HL-60/S4 (cell line): ENCODE results near the gene GRIN2C.

Source experiments
- in situ Hi-C: fragments of 300-500 bp; cut with MboI; formaldehyde crosslinking; loops from 2 replicates; pipeline ENCODE4 v1.14.3; 2022; ENCODE audit warnings: low sequenced_read_pairs

The GRIN2C gene

GRCh38 chr17:74864866-74865395 is 5.2 kb upstream of the GRIN2C start:
- in situ Hi-C loops: loop anchor here (5.0 to 10.0 kb wide), 2 partner anchors 73 to 210 kb away; no protein-coding TSS in a partner anchor

- in situ Hi-C loops: loop anchor here (5.0 to 10.0 kb wide), 2 partner anchors 72 to 210 kb away; no protein-coding TSS in a partner anchor
These were observed 4.7 kb upstream of the GRIN2C start for GRCh38 chr17:74864297-74864865.

- in situ Hi-C loops: loop anchor here (5.0 to 10.0 kb wide), 2 partner anchors 71 to 209 kb away; no protein-coding TSS in a partner anchor
These were observed 4.0 kb upstream of the GRIN2C start for GRCh38 chr17:74863420-74864296.

GRCh38 chr17:74862919-74863318 is 3.2 kb upstream of the GRIN2C start:
- in situ Hi-C loops: loop anchor here (5.0 to 10.0 kb wide), 2 partner anchors 71 to 208 kb away; no protein-coding TSS in a partner anchor

GRCh38 chr17:74862108-74862901 is 2.6 kb upstream of the GRIN2C start:
- in situ Hi-C loops: loop anchor here (5.0 to 10.0 kb wide), 2 partner anchors 70 to 208 kb away; no protein-coding TSS in a partner anchor

GRCh38 chr17:74861662-74862107 is 2.0 kb upstream of the GRIN2C start:
- in situ Hi-C loops: loop anchor here (5.0 to 10.0 kb wide), 2 partner anchors 69 to 207 kb away; no protein-coding TSS in a partner anchor

- in situ Hi-C loops: loop anchor here (5.0 to 10.0 kb wide), 2 partner anchors 69 to 206 kb away; no protein-coding TSS in a partner anchor
These were observed 1.4 kb upstream of the GRIN2C start for GRCh38 chr17:74860872-74861661.

- in situ Hi-C loops: loop anchor here (5.0 to 10.0 kb wide), 2 partner anchors 68 to 206 kb away; no protein-coding TSS in a partner anchor
These were observed 665 bp upstream of the GRIN2C start for GRCh38 chr17:74860229-74860871.

GRCh38 chr17:74858672-74859458 is 820 bp downstream of the GRIN2C start:
- in situ Hi-C loops: no loop called here

GRCh38 chr17:74857191-74857590 is 2.5 kb downstream of the GRIN2C start:
- in situ Hi-C loops: no loop called here

GRCh38 chr17:74856112-74856511 is 3.6 kb downstream of the GRIN2C start:
- in situ Hi-C loops: no loop called here

GRCh38 chr17:74855323-74855722 is 4.4 kb downstream of the GRIN2C start:
- in situ Hi-C loops: no loop called here

GRCh38 chr17:74854792-74855191 is 4.9 kb downstream of the GRIN2C start:
- in situ Hi-C loops: no loop called here

- in situ Hi-C loops: no loop called here
These were observed 6.0 kb downstream of the GRIN2C start for GRCh38 chr17:74853669-74854068.

GRCh38 chr17:74853048-74853397 is 6.7 kb downstream of the GRIN2C start:
- in situ Hi-C loops: no loop called here

GRCh38 chr17:74852237-74853047 is 7.2 kb downstream of the GRIN2C start:
- in situ Hi-C loops: no loop called here

GRCh38 chr17:74851612-74852236 is 8.0 kb downstream of the GRIN2C start:
- in situ Hi-C loops: no loop called here
